NCI-H1417 treated with DMSO at 0.1 percent for 48 hours (cell line): ENCODE results near the gene OASL.
"Not testable (repeated sequence)": the region's sequence is repeated elsewhere in the genome, so short reads cannot be mapped to it uniquely, and the experiment has no call there.

Experiments
- DNase-seq: peaks from one replicate; lab custom pipeline; 2025; lab: John Stamatoyannopoulos, UW

The OASL gene

DNA sequence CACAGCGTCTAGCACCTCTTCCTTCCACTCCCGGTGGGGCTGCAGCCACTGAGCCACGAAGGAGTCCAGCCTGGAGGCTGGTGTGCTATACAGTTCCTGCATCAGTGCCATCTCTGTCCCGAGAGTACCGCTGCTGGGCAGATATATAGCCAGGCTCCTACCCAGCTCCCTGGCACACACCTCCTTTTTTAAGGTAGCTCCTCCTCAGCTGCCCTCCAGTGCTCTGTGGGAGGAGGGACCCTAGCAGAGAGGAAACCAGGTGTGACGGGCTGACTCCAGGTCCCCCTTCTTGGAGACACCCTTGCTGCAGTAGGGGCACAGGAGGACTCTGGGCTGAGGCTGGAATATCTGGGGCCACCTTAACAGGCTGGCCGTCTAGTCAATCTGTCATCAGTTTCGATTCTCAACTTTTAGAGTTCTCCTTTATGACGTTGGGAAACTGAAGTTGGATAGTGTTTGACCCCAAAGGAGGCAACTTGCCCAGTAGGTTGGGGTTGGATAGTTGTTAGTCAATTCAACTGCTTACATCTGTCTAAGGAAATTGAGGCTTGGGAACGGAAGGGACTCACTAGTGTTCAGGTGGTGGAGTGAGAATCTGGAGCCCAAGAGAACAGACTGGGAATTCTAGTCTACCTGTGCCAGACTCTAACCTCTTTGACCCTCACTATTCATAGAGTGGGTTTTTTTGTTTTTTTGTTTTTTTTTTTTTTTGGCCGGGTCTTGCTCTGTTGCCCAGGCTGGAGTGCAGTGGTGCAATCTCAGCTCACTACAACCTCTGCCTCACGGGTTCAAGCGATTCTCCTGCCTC, at the start of gene OASL:
Gene OASL, minus strand, starts transcription at position 386 of the 808 bp plus-strand sequence. Its CDS starts 275 bp downstream, at position 111.
- DNase-seq = no peak

DNA sequence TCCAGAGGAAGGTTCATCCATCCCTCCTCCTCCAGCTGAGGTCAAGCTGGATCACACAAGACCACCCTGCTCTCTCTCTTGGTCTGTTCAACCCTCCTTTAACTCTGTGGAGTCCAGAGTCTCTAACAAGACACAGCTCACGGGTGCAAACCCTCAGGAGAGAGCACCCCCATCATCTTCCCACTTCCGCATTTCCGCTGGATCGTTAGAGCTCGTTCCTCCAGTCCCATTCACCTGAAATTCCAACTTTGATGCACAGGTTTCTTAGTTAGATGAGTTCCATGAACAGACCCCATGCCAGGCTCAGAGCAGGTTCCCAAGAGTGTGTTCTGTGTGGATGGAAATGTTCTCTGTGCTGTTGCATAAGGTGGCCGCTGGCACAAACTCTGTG, 49.1 kb upstream of the OASL start:
- DNase-seq = no peak

DNA sequence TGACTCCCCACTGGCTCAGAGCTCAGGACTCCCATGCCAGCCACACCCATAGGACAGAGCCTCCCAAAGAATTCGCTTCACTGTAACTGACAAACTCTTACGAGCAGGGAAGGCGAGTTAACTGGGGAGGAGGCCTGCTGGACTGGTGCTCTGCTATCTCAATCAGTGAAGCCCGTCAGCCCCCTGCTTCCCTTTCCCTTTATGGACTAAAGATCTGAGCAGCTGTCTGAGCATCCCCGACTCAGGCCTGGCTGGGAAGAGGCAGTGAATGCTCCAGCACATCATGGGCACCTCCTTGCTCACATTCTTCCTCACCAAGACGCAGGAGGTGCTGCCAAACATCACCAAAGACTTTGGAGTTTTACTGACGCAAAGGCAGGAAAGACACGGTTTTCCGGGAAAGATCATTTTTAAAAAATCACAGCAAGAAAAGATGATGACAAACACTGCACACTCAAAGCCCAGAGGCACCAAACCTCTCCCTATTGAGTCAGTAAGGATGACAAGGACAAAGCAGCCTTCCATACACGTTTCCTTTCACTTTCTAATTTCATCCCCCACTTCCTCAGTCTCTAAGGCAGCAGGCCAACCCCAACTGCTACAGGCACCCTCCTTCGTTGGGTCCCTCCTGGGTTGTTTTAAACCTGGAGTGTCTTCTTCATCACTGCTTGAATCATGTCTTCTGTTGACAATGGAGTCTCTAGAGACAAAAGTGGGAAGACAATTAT, 48.6 kb upstream of the OASL start:
- no peak for DNase-seq

DNA sequence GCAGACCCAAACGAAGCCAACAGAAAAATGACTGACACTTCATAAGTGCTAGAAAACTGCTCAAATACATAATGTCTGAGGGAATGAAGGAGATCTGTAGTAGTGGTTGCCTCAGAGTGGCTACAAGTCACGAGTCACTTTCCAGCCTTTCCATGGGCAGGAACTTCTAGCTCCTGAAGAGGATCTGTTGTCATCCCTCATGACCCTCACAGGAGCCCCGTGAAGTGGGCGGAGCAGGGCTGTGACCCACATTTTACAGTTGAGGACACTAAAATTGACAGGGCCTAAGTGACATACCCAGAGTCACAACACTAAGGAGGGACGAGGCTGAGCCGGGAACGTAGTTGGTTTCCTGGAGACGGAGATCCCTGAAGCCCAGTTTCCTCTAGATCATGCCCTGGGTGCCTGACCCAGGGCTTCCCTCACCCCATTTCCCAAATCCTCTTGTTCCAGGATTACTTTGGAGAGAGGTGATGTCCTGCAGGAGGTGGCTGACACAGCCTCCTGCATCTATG, 47.8 kb upstream of the OASL start:
- DNase-seq = no peak

- DNase-seq = no peak
Observed at GRCh38 chr12:121085506-121086353, 46.7 kb upstream of the OASL start.

- no peak for DNase-seq
Observed at GRCh38 chr12:121085069-121085468, 46.0 kb upstream of the OASL start.

- no peak for DNase-seq
Observed at GRCh38 chr12:121084229-121084628, 45.2 kb upstream of the OASL start.

DNA sequence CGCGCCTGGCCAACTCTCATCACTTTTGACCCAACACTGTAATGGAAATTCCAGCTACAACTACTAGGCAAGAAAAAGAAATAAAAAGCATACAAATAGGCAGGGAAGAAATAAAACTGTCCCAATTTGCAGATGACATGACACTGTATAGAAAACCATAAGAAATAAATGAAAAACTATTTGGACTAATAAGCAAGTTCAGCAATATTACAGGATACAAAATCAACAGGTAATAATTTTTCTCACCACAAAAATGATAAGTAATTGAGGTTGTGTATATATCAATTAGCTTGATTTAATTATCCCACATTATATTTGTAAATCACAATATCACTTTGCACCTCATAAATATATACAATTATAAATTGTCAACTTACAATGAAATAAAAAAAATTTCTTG, 41.9 kb upstream of the OASL start:
- no peak for DNase-seq

- no peak for DNase-seq
Observed at GRCh38 chr12:121079736-121080272, 40.8 kb upstream of the OASL start.

DNA sequence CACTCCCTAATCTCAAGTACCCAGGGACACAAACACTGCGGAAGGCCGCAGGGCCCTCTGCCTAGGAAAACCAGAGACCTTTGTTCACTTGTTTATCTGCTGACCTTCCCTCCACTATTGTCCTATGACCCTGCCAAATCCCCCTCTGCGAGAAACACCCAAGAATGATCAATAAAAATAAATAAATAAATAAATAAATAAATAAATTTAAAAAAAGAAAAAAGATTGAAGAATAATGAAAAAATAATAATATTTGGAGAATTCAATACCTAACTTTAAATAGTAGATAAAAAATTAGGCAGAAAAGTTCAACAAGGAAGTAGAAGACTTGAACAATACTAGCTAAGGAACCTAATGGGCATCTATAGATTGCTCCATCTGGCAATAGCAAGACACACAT, 38.4 kb upstream of the OASL start:
- not testable (repeated sequence) for DNase-seq

DNA sequence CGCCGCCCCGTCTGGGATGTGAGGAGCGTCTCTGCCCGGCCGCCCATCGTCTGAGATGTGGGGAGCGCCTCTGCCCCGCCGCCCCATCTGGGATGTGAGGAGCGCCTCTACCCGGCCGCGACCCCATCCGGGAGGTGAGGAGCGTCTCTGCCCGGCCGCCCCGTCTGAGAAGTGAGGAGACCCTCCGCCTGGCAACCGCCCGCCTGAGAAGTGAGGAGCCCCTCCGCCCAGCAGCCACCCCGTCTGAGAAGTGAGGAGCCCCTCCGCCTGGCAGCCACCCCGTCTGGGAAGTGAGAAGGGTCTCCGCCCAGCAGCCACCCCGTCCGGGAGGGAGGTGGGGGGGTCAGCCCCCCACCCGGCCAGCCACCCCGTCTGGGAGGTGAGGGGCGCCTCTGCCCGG, 36.9 kb upstream of the OASL start:
- DNase-seq = not testable (repeated sequence)

DNA sequence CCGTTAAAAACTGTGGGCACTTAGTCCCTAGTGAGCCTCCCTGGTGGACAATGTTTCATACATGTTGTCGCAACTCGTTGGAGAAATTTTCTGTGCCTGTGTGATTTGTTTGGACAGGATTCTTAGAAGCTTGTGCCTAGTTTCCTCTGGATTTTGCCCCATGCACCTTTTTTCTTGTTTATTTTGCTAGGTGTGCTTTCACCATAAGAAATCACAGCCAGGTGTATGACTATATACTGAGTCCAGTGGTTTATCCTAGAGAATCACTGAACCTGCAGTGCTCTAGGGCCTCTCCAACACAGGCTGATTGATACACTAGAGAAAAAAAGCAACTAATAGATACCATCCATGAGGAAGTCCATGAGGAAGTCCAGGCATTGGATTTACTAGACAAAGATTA, 33.1 kb upstream of the OASL start:
- no peak for DNase-seq

- DNase-seq = no peak
Observed at GRCh38 chr12:121069206-121069605, 30.2 kb upstream of the OASL start.

DNA sequence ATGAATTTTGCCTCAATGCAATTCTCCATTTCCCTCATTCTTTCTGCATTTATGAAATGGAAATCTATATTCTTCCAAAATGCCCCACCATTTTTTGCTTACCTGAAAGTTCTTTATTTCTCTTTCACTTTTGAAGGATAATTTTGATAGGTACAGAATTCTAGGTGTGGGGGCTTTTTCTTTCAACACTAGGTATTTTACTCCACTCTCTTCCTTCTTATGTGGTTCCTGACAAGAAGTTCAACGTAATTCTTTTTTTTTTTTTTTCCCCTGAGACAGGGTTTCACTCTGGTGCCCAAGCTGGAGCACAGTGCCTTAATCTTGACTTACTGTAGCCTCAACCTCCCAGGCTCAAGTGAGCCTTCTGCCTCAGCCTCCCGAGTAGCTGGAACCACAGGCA, 26.3 kb upstream of the OASL start:
- no peak for DNase-seq

DNA sequence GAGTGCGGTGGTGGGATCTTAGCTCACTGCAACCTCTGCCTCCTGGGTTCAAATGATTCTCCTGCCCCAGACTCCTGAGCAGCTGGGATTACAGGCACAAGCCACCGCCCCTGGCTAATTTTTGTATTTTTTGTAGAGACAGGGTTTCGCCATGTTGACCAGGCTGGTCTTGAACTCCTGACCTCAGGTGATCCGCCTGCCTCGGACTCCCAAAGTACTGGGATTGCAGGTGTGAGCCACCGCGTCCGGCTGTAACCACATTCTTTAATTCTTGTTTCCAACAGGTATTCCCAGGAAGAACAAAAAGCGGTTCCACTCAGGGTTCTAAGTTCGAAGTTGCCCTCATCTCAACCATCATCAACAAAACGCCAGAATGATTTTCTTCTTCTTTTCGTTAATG, 25.5 kb upstream of the OASL start:
- not testable (repeated sequence) for DNase-seq

DNA sequence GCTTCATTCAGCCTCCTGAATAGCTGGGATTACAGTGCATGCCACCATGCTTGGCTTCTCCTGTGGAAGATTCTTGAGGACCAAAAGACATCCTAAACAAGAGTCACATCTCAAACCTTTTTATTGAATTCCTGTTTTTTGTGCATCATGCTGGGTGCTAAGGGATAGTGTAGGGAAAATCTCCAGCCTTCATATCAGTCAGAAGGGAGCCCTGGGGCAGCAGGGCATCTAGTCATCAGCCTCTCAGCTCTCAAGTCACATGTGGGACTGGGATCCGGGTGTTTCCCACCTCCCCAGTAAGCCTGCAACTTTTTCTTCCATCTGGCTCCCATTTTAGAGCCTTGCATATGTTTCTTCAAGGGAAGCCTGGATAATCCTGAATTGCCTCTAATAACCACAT, 25.1 kb upstream of the OASL start:
- no peak for DNase-seq

DNA sequence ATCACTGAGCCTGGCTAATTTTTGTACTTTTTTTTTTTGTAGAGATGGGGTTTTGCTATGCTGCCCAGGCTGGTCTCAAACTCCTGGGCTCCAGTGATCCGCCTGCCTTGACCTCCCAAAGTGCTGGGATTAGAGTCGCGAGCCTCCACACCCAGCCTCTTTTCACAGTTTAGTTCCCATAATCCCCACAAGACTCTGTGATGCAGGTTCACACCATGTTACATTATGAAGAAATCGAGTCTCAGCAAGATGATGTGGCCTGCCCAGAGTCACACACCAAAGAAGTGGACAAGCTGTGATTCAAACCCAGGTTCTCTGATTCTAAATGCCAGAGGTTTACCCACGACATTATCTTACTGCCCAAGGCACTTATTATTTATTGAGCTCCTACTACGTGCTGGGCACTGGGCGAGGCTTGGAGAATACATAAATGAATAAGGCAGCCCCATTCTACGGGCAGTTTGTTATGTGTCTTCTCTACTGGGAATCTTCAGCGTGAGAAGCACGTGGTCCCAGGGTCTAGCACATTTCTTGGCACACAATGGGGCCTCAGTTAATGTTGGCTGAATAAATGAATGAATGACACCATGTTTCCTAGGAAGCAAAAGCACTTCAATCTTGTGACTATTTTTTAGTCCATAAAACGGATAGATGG, 23.5 kb upstream of the OASL start:
- no peak for DNase-seq

- DNase-seq = no peak
Observed at GRCh38 chr12:121061831-121062230, 22.8 kb upstream of the OASL start.

DNA sequence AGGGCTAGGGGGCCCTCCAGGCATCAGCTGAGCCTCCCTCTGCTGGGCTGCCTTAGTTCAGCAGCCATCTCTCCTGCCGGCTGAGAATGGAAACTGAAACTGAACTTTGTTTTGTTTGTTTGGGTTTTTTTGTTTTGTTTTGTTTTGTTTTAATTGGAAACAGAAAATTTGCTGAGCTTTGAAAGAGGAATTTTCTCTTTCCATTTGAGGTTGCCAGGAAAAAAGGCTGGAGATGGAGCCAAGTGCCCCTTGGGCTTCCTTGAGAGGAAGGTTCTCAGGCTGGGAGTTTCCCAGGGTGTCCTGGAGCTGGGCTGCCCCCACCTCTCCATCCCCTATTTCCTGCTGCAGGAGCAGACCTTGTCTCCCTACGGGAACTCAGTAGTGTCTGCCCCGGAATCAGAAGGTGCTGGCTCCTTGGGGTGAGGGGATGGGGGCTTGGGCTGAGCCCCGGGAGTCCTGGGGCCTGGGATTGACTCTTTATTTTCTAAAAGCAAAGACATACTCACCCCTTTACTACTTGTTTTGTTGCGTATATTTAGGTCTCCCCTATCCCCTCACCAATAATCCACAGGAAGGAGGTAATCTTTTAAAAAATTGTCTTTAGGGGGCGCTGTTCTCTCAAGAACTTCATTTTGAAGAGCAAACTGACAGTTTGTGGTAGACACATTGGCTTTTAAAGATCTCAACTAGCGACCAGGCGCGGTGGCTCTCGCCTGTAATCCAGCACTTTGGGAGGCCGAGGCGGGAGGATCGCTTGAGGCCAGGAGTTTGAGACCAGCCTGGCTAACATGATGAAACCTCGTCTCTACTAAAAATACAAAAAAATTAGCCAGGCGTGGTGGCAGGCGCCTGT, 21.3 kb upstream of the OASL start:
- no peak for DNase-seq

GRCh38 chr12:121059031-121059898, 20.2 kb upstream of the OASL start:
- no peak for DNase-seq
